Nephron (organoid): Measurements from ENCODE around the gene FGFR2.
A peak's percentile ranks its signal among the peaks of the same experiment; 100 is the strongest.

Source experiments
- H3K27ac Mint-ChIP-seq, 3 experiments: 2 replicates each; pipeline ENCODE4 v1.8.0; 2020; ENCODE audit warnings: mixed read lengths in 3 of 3, mild to moderate bottlenecking in 2 of 3, moderate library complexity in 1 of 3
- H3K27me3 Mint-ChIP-seq: 2 replicates; pipeline ENCODE4 v1.8.0; 2021; ENCODE audit warnings: low read depth, mild to moderate bottlenecking, moderate library complexity, mixed read lengths
- H3K36me3 Mint-ChIP-seq: 2 replicates; pipeline ENCODE4 v1.8.0; 2020; ENCODE audit warnings: low read depth, mixed read lengths
- H3K4me1 Mint-ChIP-seq: 2 replicates; pipeline ENCODE4 v1.8.0; 2020; ENCODE audit warnings: mixed read lengths
- H3K4me3 Mint-ChIP-seq, 3 experiments: 2 replicates each; pipeline ENCODE4 v1.8.0; 2020; ENCODE audit warnings: mild to moderate bottlenecking in 3 of 3, mixed read lengths in 3 of 3, moderate library complexity in 2 of 3
- H3K9me3 Mint-ChIP-seq: 2 replicates; pipeline ENCODE4 v1.8.0; 2020; ENCODE audit warnings: mixed read lengths
- TF ChIP-seq, protein P1 (sequence below), 3 experiments: fragments of 200-600 bp; sonication (generic); IDR thresholded peaks; one replicate each; pipeline ENCODE4 v1.5.0; 2021; ENCODE audit warnings: antibody characterized with exemption in 3 of 3; ENCODE audit not compliant: unreplicated experiment in 3 of 3

Gene FGFR2

DNA sequence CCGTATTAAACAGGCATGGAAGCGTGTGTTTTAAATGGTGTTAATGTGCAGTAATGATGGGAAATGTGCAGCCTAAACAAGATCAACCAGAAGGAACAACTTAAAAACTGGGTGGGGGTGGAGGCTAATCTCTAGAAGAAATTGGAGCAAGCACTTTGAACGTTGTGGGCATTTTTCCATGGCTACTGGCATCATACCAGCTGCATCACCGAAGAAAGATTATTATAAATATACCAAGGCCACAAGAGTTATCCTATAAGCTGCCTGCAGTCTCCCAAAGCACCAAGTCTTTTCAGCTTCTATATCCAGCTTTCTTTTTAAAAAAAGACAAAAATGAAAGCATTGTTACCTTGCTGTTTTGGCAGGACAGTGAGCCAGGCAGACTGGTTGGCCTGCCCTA lies 79.9 kb downstream of the FGFR2 start:
- Mint-ChIP-seq H3K4me3 (no peak overlapping the region), H3K27ac (no peak overlapping the region), H3K36me3 (peaks cover 69% of the 10 kb centered on the region), H3K9me3 (no peaks in the 10 kb centered on the region), H3K27me3 (peaks cover 56% of the 10 kb centered on the region), H3K4me1 (peaks cover 19% of the 10 kb centered on the region)
- TF ChIP-seq, protein P1, sequence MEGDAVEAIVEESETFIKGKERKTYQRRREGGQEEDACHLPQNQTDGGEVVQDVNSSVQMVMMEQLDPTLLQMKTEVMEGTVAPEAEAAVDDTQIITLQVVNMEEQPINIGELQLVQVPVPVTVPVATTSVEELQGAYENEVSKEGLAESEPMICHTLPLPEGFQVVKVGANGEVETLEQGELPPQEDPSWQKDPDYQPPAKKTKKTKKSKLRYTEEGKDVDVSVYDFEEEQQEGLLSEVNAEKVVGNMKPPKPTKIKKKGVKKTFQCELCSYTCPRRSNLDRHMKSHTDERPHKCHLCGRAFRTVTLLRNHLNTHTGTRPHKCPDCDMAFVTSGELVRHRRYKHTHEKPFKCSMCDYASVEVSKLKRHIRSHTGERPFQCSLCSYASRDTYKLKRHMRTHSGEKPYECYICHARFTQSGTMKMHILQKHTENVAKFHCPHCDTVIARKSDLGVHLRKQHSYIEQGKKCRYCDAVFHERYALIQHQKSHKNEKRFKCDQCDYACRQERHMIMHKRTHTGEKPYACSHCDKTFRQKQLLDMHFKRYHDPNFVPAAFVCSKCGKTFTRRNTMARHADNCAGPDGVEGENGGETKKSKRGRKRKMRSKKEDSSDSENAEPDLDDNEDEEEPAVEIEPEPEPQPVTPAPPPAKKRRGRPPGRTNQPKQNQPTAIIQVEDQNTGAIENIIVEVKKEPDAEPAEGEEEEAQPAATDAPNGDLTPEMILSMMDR (IDR thresholded peaks at IDR 0.05; ENCODE audit: unreplicated experiment in 3 of 3) = no peak

DNA sequence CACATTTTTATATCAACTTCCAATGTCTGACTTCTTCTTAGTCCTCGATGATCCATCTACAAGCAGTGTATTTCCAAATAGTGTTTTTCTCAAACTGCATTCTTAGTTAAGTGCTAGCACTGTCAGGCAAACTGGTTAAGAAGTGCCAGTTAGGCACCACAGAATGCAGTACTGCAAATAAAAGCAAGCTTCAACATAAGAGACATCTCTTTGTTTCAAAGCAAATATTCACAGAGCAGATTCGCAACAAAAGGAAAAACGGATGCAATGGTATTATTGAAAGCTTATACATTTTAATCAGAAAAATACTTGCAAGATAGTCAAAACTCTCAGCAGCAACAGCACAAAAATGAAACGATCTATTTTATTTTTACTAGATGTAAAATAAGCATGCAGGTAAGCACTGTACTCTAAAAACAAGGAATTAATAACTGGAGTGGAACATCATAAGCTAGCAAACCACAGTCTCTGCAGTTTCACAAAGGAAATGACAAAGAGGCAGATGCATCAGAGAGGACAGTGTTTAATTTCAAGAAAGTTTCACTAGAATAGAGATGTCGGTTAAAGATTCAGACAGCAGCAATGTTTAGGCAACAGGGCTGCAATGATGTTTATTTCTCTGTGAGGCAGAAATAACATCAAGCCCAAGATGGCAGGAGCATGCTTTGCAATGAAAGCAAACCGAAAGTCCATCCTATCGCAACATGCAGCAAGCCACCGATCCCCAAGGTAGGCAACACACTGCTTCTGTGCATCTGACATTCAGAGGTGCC lies 82.0 kb downstream of the FGFR2 start:
- Mint-ChIP-seq H3K27ac (no peak overlapping the region), H3K36me3 (peaks cover 79% of the 10 kb centered on the region), H3K4me1 (peaks cover 10% of the 10 kb centered on the region), H3K27me3 (peaks cover 57% of the 10 kb centered on the region), H3K4me3 (no peak overlapping the region), H3K9me3 (no peaks in the 10 kb centered on the region)
- TF ChIP-seq, protein P1 (IDR thresholded peaks at IDR 0.05; ENCODE audit: unreplicated experiment in 3 of 3) = no peak

DNA sequence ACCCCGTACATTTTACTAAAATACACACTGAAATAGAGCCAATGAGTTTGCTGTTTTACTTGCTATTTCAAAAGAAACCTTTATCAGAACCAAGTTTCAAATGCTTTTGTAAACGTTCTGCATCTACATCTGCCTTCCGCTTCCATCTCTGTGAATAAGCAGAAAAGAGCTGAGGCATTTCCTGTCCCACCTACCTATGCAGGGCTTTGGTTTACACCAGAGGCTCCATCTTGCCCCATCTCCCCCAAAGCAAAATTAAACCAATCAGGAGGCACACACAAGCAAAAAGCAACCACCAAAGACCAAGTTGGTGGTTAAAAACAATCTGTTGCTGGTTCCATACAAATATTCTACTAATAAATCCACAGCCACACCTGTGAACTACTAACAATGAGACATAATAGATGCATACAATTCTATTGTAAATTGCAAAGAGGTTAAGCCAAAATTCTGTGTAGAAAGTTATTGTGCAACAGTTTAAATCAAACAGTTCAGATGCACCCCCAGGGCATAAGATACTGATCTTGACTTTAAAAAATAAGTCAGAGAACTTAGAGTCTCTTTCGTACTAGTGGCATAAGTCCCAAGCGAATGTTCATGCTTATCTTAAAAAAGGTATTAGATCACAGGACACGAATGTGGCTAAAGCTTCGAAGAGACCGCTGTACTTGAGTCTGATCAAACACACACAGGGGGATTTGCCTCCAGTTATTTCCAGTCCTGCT lies 83.9 kb downstream of the FGFR2 start:
- Mint-ChIP-seq H3K27ac (no peak overlapping the region), H3K4me3 (no peak overlapping the region), H3K9me3 (no peaks in the 10 kb centered on the region), H3K36me3 (peaks cover 72% of the 10 kb centered on the region), H3K27me3 (peaks cover 48% of the 10 kb centered on the region), H3K4me1 (no peaks in the 10 kb centered on the region)
- TF ChIP-seq, protein P1 (IDR thresholded peaks at IDR 0.05; ENCODE audit: unreplicated experiment in 3 of 3) = no peak

DNA sequence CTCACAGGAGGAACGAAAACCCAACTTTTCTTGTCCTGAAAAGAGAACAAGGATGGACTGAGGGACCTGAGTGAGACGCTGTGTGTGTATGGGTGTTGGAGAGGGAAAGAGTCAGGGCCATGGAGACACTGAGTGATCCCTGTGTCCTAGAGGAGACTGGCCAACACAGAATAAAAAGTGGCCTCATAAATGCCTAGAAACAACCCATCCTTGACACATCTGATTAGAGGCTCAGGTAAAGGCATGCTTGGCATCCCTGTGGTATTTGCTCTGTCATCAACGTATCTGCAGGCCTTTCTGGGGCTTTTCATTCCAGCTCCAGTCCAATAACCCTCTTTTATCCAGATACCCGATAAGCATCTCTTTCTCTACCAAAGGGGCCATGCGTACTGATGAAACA lies 86.3 kb downstream of the FGFR2 start:
- peaks cover 43% of the 10 kb centered on the region for H3K27me3 Mint-ChIP-seq
- no peak overlapping the region for H3K4me3 Mint-ChIP-seq
- peak overlapping the region in 1 of 3 experiments; percentile 71 for H3K27ac Mint-ChIP-seq
- H3K4me1 Mint-ChIP-seq = peaks cover 5% of the 10 kb centered on the region
- peaks cover 60% of the 10 kb centered on the region for H3K36me3 Mint-ChIP-seq
- TF ChIP-seq, protein P1 (IDR thresholded peaks at IDR 0.05; ENCODE audit: unreplicated experiment in 3 of 3) = no peak
- no peaks in the 10 kb centered on the region for H3K9me3 Mint-ChIP-seq

DNA sequence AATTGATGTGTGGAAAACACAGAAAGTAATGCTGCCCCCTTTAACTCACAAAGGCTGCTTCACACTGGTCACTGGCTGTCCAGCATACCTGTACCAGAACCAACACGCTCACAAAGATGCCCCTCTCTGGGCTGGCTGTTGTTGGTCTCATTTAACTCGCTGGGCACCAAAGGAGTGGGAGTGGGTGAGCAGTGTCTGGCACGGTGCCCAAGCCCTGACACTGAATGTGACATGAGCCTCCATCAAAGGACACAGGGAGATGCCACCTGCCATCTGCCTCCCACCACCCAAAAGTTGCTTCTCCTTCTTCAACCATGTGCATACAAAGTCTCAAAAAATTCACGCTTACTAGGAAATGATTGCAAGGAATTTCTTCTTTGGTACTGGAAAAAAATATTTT lies 86.8 kb downstream of the FGFR2 start:
- TF ChIP-seq, protein P1 (IDR thresholded peaks at IDR 0.05; ENCODE audit: unreplicated experiment in 3 of 3) = no peak
- Mint-ChIP-seq H3K27ac (peak overlapping the region in 2 of 3 experiments; percentile 46 to 71), H3K4me1 (peaks cover 5% of the 10 kb centered on the region), H3K4me3 (no peak overlapping the region), H3K27me3 (peaks cover 43% of the 10 kb centered on the region), H3K36me3 (peaks cover 63% of the 10 kb centered on the region), H3K9me3 (no peaks in the 10 kb centered on the region)
